ENCODE data around the gene LRAT.

Gene LRAT

DNA sequence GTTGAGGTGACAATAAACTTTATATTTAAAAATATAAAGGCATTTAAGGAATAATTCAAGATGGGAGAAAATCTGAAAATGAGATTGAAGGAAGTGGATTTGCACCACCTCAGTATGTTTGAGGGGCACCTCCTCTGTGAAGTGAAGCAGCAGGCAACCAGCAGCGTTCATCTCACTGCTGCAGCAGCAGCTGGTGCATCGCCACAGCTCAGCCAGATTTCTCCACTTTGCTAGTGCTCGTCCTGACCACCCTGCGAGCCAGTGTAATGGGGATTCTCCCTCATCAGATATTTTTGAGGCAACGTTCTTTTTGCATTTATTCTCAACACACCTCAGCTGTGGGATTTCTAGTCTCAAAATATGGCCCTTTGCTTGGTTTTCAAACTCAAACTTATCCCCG, 13.9 kb downstream of the LRAT start:
- no peak for DNase-seq (ENCODE audit: extremely low read depth in 1 of 2, low read depth in 1 of 2)

GRCh38 chr4:154760895-154761294, 17.1 kb downstream of the LRAT start:
- no peak for DNase-seq (ENCODE audit: extremely low read depth in 1 of 2, low read depth in 1 of 2)

GRCh38 chr4:154778264-154778663, 34.5 kb downstream of the LRAT start:
- no peak for DNase-seq (ENCODE audit: extremely low read depth in 1 of 2, low read depth in 1 of 2)

DNA sequence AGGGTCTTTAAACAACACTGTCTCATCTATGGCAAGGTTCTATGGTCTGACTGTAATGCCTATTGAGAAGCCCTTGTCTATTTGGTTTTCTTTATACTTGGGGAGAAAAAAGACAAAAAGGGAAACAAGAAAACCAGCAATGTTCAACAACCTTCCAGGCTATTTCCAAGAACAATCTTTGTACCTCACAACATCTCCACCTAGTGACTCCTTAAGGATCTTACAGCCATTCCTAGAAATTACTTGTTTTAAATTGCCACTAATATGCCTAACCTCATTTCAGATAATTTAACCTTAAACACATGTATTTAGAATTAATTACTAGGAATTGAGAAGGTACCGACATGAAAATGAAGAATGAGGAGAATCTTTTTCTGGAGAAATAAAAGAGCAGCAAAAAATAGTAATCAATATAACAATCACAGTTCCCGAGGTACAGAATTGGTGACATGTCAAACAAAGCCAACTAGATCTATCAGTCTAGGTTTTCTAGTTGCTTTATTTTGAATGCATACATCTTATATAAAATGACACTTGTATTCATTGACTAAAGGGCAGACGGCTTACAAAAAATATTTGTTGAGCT, 35.7 kb downstream of the LRAT start:
- no peak for DNase-seq (ENCODE audit: extremely low read depth in 1 of 2, low read depth in 1 of 2)

DNA sequence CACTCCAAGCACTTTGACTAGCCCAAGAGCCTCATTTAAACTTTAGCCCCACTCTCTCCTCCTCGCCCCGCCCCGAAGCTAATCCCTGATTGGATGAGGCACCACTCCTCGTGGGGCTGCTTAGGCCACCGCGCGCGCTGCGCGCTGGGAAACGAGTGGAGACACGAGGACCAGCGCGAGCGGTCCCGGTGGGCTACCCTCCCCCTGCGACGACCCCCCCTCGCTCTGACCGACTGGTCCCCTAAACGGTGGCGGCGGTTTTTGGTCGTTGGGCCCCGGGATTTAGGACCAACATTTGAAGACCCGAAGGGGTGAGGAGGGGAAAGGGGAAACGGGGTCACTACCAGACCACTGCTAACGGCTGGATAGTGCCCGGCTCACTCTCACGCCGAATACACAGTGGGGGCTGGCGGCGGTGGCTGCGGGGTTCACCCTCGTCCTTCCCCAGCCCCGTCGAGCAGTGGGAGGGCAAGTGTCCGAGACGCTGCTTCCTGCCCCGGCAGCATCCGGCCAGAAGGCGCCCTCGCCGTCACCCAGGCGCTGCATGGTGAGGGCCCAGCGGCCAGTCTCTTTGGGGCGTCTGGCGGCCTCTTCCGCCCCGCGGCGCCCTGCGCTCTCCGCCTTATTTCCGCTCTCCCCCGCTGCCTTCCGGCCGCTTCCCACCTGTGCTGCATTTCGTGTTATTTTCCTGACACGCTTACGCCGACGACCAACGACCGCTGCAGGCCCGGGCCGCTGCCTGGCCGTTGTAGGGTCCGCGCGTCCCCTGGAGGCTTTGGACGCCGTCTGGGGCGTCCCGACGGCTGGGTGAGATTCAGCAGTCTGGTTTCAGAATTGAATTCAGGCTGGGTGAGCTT, 37.6 kb downstream of the LRAT start, which contains the start of gene RBM46:
TSS of gene RBM46 (plus strand) at position 147 of the 857 bp plus-strand sequence. CDS start 15,481 bp downstream, outside the sequence.
- DNase-seq (ENCODE audit: extremely low read depth in 1 of 2, low read depth in 1 of 2): no peak

- DNase-seq (ENCODE audit: extremely low read depth in 1 of 2, low read depth in 1 of 2): no peak
These were observed 38.1 kb downstream of the LRAT start for GRCh38 chr4:154781983-154782293.
